ENCODE measurements around the gene YAF2.
"Not testable (repeated sequence)": the region's sequence is repeated elsewhere in the genome, so short reads cannot be mapped to it uniquely, and the experiment has no call there.

Gene YAF2

DNA sequence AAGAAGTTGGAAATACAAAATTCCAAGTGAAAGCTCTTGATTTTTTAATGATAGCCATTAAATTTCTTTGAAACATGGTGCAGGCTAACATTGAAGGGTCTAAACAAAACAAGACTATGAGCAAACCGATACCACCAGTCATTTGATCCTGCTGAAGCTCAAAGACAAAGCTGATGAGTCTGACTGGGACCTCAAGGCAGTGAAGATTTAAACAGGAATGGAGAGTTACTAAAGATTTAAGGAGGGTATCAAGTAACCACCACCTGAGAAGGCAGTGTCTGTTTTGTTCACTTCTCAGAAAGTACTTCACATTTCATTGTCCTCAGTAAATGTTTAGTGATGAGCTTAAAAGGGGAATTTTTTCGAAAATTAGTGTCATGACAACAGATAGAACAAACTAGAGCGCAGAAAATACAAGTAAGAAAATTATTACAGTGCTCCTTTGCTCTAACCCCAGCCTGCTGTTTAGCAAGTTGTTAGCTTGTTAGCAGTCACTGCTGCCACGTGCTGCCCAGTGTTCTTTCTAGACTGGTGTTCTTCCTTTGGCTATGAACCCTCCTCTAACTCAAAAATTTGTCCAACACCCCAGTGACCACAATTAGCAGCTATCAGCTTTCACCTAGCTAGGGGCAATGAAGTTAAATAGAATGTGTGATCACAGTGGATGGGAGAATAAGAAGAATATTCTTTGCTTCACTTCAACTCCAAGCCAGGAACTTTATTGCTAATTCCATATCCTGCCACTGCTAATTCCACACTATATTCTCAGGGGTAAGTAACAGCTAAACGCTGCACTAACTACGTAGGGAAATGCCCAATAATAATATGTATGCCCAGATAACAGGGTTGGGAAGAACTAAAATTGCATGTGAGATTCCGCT is 41.1 kb downstream of the YAF2 start:
- H3K4me1 ChIP-seq (ENCODE audit: insufficient read depth, low read length): no peaks in the 10 kb centered on the region
- H3K36me3 ChIP-seq (ENCODE audit: insufficient read depth, low read length): no peaks in the 10 kb centered on the region
- no peak overlapping the region for H3K9ac ChIP-seq (ENCODE audit: low read depth, low read length)
- no peaks in the 10 kb centered on the region for H3K9me3 ChIP-seq (ENCODE audit: control insufficient read depth, insufficient read depth, low read length)

DNA sequence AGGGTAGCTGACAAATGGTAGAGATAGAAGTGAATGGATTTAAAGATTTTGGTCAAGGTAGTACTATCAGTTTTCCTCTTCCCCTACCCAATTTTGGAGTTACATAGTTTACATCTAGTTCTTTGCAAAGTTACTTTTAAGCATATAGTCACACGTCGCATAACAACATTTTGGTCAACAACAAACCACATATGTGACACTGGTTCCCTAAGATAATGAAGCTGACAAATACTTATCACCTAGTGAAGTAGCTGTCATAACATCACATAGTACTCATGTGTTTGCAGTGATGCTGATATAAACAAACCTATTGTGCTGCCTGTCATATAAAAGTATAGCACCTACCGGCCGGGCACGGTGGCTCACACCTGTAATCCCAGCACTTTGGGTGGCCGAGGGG is 45.4 kb downstream of the YAF2 start:
- Histone ChIP-seq H3K4me1 (ENCODE audit: insufficient read depth, low read length) (no peaks in the 10 kb centered on the region), H3K9me3 (ENCODE audit: control insufficient read depth, insufficient read depth, low read length) (no peaks in the 10 kb centered on the region), H3K36me3 (ENCODE audit: insufficient read depth, low read length) (no peaks in the 10 kb centered on the region), H3K9ac (ENCODE audit: low read depth, low read length) (no peak overlapping the region)

DNA sequence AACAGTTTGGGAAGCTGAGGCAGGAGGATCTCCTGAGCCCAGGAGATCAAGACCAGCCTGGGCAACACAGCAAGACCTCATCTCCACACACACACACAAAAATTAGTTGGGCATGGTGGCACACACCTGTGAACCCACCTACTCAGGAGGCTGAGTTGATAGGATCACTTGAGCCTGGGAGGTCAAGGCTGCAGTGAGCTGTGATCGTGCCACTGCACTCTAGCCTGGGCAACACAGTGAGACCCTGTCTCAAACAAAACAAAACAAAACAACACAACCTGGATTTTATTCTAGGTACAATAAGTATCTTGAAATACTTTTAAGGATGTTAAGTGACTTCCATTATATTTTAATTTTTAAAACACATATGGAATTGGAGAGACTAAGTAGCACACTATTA is 45.8 kb downstream of the YAF2 start:
- no peaks in the 10 kb centered on the region for H3K36me3 ChIP-seq (ENCODE audit: insufficient read depth, low read length)
- H3K9ac ChIP-seq (ENCODE audit: low read depth, low read length): no peak overlapping the region
- no peaks in the 10 kb centered on the region for H3K4me1 ChIP-seq (ENCODE audit: insufficient read depth, low read length)
- H3K9me3 ChIP-seq (ENCODE audit: control insufficient read depth, insufficient read depth, low read length): no peaks in the 10 kb centered on the region

DNA sequence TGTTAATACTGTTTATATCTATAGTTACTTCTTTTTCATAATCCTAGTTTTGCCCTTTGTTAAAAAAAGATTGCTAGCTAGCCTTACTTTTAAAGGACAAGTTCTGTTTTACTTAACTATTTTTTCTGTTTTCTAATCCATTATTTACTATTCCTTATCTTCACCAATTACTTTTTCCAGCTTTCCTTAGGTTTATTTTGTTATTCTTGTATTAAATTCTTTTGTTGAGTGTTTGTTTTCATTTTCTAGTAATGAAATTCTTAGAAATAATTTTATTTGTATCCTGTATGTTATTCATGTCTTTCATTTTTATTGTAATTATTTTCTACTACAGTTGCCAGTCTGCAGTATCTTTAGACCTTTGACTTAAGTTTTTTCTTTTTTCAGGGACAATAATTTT is 47.7 kb downstream of the YAF2 start:
- Histone ChIP-seq H3K36me3 (ENCODE audit: insufficient read depth, low read length) (no peaks in the 10 kb centered on the region), H3K9me3 (ENCODE audit: control insufficient read depth, insufficient read depth, low read length) (no peaks in the 10 kb centered on the region), H3K9ac (ENCODE audit: low read depth, low read length) (no peak overlapping the region)

DNA sequence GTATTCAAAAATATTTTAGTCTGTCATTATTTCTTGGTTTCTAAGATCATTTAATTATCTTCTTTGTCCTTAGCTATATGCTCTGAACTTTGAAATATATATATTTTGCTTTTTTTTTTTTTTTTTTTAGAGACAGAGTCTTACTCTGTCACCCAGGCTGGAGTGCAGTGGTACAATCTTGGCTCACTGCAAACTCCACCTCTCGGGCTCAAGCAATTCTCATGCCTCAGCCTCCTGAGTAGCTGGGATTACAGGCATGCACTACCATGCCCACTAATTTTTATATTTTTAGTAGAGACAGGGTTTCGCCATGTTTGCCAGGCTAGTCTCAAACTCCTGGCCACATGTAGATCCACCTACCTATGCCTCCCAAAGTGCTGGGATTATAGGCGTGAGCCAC is 49.8 kb downstream of the YAF2 start:
- not testable (repeated sequence) for H3K4me1 ChIP-seq (ENCODE audit: insufficient read depth, low read length); H3K36me3 ChIP-seq (ENCODE audit: insufficient read depth, low read length); H3K9ac ChIP-seq (ENCODE audit: low read depth, low read length); H3K9me3 ChIP-seq (ENCODE audit: control insufficient read depth, insufficient read depth, low read length)

More for the DNA sequence above, 47.7 kb downstream of the YAF2 start:
- no peaks in the 10 kb centered on the region for H3K4me1 ChIP-seq (ENCODE audit: insufficient read depth, low read length)

DNA sequence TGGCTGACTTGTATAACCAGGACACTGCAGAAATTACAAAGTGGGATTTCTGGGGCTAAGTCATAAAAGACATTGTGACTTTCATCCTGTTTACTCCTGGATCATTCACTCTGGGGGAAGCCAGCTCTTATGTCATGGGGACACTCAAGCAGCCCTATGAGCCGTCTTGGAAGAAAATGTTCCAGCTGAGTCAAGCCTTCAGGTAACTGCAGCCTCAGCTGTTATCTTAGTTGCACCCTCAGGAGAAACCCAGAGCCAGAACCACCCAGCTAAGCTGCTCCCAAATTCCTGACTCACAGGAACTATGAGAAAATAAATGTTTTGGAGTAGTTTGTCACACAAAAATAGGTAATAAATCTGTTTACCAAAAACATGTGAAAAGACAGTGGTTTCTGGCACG is 50.2 kb downstream of the YAF2 start:
- H3K9me3 ChIP-seq (ENCODE audit: control insufficient read depth, insufficient read depth, low read length): no peaks in the 10 kb centered on the region
- no peaks in the 10 kb centered on the region for H3K4me1 ChIP-seq (ENCODE audit: insufficient read depth, low read length)
- H3K36me3 ChIP-seq (ENCODE audit: insufficient read depth, low read length): no peaks in the 10 kb centered on the region
- no peak overlapping the region for H3K9ac ChIP-seq (ENCODE audit: low read depth, low read length)

DNA sequence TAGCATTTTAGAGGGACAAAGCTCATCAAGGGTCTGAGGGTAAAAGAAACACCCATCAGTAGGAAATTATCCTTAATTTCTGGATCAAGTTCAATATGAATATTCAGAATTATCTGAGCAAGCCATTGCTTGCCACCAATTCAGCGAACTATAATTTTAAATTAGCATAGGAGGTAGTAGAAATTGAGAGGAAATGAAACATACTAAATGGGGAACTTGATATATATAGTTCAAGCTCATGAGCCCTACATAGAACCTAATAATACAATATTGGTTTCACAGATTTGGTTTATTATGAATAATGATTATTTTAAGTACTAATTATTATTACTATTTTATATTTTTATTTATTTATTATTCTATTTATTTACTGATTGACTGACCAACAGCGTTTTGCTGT is 51.3 kb downstream of the YAF2 start:
- H3K9ac ChIP-seq (ENCODE audit: low read depth, low read length): no peak overlapping the region
- H3K36me3 ChIP-seq (ENCODE audit: insufficient read depth, low read length): no peaks in the 10 kb centered on the region
- no peaks in the 10 kb centered on the region for H3K4me1 ChIP-seq (ENCODE audit: insufficient read depth, low read length)
- H3K9me3 ChIP-seq (ENCODE audit: control insufficient read depth, insufficient read depth, low read length): no peaks in the 10 kb centered on the region

DNA sequence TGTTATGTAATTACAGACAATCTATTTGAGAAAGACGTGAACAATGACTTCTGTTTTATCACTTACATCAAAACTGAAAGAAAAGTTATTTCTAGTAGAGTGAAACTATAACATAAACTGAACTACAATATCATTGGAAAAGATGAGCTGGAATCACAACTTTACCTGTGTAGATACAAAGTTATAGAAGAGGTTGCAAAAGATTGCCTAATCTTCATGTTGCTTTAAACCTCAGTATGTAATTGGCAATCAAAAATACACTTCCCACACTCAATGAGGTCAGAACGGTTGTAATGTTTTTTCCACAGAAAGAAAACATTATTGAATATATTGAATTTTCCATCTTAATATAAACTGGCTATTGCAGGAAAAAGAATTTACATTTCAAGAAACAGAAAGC is 55.7 kb downstream of the YAF2 start:
- Histone ChIP-seq H3K36me3 (ENCODE audit: insufficient read depth, low read length) (no peaks in the 10 kb centered on the region), H3K4me1 (ENCODE audit: insufficient read depth, low read length) (0 out of 2 replicates have a peak, but pooled peaks cover 5% of the 10 kb centered on the region), H3K9ac (ENCODE audit: low read depth, low read length) (no peak overlapping the region), H3K9me3 (ENCODE audit: control insufficient read depth, insufficient read depth, low read length) (no peaks in the 10 kb centered on the region)

DNA sequence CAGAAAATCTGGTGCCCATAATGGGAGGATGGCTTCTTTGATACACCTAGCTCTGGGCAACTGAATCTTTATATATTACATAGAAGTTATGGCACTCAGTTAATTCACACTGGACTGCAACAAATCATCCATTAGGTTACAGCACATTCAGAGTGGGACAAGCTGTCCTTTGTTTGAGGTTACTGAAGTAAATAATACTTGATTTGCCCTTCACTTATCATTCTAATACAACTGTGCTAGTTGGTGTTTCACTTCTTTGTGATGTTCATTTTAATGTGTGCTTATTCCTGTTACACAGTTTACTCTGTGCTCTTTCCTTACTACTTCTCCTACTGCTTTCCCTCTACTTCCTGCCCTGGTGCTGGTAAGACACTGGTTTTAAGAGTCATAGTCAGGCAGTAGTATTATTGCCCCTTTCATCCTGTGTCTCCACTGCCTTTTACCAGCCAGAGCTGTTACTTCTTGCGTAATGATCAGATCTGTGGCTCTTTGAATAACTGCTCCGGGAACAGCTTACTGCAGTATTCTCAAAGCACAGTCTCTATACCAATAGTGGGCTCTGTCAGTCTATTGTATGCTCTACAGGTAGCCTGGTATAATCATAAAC is 57.0 kb downstream of the YAF2 start:
- H3K9me3 ChIP-seq (ENCODE audit: control insufficient read depth, insufficient read depth, low read length): no peaks in the 10 kb centered on the region
- 0 out of 2 replicates have a peak, but pooled peaks cover 5% of the 10 kb centered on the region for H3K4me1 ChIP-seq (ENCODE audit: insufficient read depth, low read length)
- H3K36me3 ChIP-seq (ENCODE audit: insufficient read depth, low read length): no peaks in the 10 kb centered on the region
- H3K9ac ChIP-seq (ENCODE audit: low read depth, low read length): no peak overlapping the region

DNA sequence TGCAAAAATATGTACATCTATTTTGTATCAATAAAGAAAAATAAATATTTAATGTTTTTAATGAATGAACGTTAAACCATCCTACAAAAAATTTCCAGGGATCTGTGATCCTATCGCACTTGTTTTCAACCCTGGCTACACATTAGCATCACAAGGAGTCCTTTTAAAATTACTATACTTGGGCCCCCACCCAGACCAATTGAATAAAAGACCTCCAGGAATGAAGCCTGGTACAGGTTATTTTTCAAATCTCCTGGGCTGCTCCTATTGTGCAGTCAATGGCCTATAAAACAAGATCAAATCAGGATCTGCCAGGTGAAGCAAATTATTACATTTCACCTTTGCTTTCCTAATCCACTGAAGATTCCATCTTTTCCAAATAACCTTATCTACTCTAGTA is 59.9 kb downstream of the YAF2 start:
- 0 out of 2 replicates have a peak, but pooled peaks cover 5% of the 10 kb centered on the region for H3K4me1 ChIP-seq (ENCODE audit: insufficient read depth, low read length)

DNA sequence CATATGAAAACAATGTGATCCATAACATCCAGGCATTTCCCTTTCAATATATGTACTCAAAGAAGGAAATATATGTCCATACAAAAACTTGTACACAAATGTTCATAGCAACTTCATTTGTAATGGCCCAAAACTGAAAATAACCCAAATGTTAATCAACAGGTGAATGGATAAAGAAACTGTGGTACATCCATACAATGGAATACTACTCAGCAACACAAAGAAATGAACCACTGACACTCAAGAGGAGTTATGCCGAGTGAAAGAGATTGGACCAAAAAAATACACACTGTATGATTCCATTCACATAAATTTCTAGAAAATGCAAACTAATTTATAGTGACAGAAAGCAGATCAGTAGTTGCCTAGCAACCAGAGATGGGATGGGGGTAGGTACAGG is 63.1 kb downstream of the YAF2 start:
- Histone ChIP-seq H3K4me1 (ENCODE audit: insufficient read depth, low read length) (0 out of 2 replicates have a peak, but pooled peaks cover 5% of the 10 kb centered on the region), H3K36me3 (ENCODE audit: insufficient read depth, low read length) (no peaks in the 10 kb centered on the region), H3K9ac (ENCODE audit: low read depth, low read length) (no peak overlapping the region), H3K9me3 (ENCODE audit: control insufficient read depth, insufficient read depth, low read length) (no peaks in the 10 kb centered on the region)

More for the DNA sequence above, 59.9 kb downstream of the YAF2 start:
- H3K9ac ChIP-seq (ENCODE audit: low read depth, low read length): no peak overlapping the region
- no peaks in the 10 kb centered on the region for H3K36me3 ChIP-seq (ENCODE audit: insufficient read depth, low read length)
- no peaks in the 10 kb centered on the region for H3K9me3 ChIP-seq (ENCODE audit: control insufficient read depth, insufficient read depth, low read length)

DNA sequence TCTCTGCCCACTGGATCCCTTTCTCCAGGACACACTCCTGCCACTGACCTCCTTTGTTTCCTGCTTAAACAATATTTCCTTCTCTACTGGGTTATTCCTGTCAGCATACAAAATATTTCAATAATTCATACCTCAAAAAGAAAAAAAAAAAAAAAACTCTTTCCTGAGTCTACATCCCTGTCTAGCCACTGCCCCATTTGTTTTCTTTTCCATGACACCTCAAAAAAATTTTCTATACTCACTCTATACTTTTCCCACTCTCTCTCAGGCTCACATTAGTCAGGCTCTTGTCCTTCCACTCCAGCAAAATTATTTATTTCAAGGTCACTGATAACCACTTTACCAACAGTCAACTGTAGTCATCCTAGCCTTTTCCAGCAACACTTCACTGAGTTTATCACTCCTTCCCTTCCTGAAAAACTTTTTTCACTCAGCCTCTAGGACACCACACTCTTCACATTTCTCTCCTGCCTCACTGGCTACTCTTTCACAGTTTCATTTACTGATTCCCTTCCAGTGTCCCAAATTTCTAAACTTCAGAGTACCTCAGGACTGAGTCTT is 64.0 kb downstream of the YAF2 start:
- no peaks in the 10 kb centered on the region for H3K36me3 ChIP-seq (ENCODE audit: insufficient read depth, low read length)
- H3K9me3 ChIP-seq (ENCODE audit: control insufficient read depth, insufficient read depth, low read length): no peaks in the 10 kb centered on the region
- H3K4me1 ChIP-seq (ENCODE audit: insufficient read depth, low read length): 0 out of 2 replicates have a peak, but pooled peaks cover 5% of the 10 kb centered on the region
- H3K9ac ChIP-seq (ENCODE audit: low read depth, low read length): no peak overlapping the region

DNA sequence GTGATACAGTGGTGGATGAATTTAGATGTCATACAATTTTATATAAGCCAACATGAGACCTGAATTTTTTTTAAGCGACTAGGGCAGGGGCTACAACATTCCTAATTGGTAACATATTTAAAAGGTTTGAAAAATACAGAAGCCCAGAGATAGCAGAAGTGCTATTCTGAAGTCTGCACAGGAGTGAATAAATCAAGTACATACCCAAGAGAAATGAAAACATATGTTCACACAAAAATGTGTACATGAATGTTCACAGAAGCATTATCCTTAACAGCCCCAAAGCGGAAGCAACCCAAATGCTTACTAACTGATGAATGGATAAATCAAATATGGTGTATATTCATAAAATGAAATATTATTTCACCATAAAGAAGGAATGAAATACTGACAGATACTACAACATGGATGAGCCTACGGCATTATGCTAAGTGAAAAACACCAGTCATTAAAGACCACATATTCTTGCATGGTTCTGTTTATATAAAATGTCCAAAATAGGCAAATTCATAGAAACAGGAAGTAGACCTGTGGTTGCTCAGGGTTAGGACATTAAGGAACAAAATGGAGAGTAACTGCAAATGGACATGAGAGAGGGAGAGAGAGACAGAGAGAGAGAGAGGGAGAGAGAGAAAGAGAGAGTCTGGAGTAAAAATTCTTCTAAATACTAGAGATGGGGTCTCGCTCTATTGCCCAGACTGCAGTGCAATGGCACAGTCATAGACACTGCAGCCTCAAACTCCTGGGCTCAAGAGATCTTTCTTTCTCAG is 65.4 kb downstream of the YAF2 start:
- Histone ChIP-seq H3K9me3 (ENCODE audit: control insufficient read depth, insufficient read depth, low read length) (no peaks in the 10 kb centered on the region), H3K36me3 (ENCODE audit: insufficient read depth, low read length) (no peaks in the 10 kb centered on the region), H3K9ac (ENCODE audit: low read depth, low read length) (no peak overlapping the region), H3K4me1 (ENCODE audit: insufficient read depth, low read length) (0 out of 2 replicates have a peak, but pooled peaks cover under 1% of the 10 kb centered on the region)

DNA sequence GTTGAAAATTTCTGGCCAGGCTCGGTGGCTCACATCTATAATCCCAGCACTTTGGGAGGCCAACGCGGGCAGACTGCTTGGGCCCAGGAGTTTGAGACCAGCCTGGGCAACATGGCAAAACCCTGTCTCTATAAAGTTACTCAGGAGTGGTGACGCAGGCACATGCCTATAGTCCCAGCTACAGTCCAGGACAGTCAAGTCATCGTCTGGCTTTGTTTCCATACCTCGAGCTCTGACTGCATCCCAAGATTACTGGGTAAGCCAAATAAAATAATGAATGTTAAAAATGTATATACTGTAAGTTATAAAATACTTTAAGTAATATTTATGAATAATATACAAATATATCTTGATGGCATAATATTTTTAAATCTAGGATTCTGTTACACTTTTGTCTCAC is 70.3 kb downstream of the YAF2 start:
- Histone ChIP-seq H3K9me3 (ENCODE audit: control insufficient read depth, insufficient read depth, low read length) (no peaks in the 10 kb centered on the region), H3K4me1 (ENCODE audit: insufficient read depth, low read length) (no peaks in the 10 kb centered on the region), H3K36me3 (ENCODE audit: insufficient read depth, low read length) (no peaks in the 10 kb centered on the region), H3K9ac (ENCODE audit: low read depth, low read length) (no peak overlapping the region)
